Measurements from ENCODE around the gene AK3. TPM values are rescaled to one million over a fixed set of nuclear protein-coding genes. Genes with fewer than 3 reads are reported as not detected.

The AK3 gene
- total RNA-seq, 1 experiment from 2014 or later: 41.5 TPM

DNA sequence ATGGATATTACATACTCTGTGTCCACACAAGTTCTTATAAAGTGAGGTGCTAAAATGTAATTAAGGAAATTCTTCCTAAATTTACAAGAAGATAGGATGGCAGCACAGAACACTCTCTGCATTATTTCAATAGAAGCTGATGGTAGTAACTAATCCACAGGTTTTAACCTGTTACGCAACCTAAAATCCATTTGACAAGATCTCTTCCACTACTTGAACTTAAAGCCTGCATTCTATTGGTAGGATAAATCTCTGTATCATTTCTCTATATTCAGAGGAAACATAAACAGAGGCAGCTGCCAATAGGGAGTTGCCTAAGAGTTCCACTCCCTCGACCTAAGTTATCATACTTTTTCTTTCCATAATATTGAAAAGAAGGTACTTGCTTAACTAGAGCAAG is 40.1 kb downstream of the AK3 start:
- no peak overlapping the region for H2AK5ac ChIP-seq (ENCODE audit: insufficient read length, low read length)
- no peak overlapping the region for H3T11ph ChIP-seq (ENCODE audit: low read length)
- H3K36me3 Mint-ChIP-seq (ENCODE audit: insufficient read depth in 1 of 3, low read depth in 3 of 3): peaks cover 3 to 33% (median 30%) of the 10 kb centered on the region in 3 experiments; a peak in 6 of 7 replicates
- no peaks in the 10 kb centered on the region for H3K27me3 ChIP-seq (ENCODE audit: insufficient read depth, low read length)
- H2AFZ ChIP-seq (ENCODE audit: low read length): no peak overlapping the region
- TF ChIP-seq, protein P1, sequence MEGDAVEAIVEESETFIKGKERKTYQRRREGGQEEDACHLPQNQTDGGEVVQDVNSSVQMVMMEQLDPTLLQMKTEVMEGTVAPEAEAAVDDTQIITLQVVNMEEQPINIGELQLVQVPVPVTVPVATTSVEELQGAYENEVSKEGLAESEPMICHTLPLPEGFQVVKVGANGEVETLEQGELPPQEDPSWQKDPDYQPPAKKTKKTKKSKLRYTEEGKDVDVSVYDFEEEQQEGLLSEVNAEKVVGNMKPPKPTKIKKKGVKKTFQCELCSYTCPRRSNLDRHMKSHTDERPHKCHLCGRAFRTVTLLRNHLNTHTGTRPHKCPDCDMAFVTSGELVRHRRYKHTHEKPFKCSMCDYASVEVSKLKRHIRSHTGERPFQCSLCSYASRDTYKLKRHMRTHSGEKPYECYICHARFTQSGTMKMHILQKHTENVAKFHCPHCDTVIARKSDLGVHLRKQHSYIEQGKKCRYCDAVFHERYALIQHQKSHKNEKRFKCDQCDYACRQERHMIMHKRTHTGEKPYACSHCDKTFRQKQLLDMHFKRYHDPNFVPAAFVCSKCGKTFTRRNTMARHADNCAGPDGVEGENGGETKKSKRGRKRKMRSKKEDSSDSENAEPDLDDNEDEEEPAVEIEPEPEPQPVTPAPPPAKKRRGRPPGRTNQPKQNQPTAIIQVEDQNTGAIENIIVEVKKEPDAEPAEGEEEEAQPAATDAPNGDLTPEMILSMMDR (conservative IDR thresholded peaks at IDR 0.05): no peak
- no peak overlapping the region for H3K4ac ChIP-seq (ENCODE audit: low read depth, low read length)
- WGBS (ENCODE audit: extremely low coverage, insufficient read length, low lambda C conversion rate): no CpG with 5 or more reads among the region's 2 CpGs
- no peak overlapping the region for H3K27ac ChIP-seq (ENCODE audit: insufficient read length, low read depth, low read length)
- no peaks in the 10 kb centered on the region for H3K9me3 Mint-ChIP-seq
- H3K27ac Mint-ChIP-seq: no peak overlapping the region
- no peak overlapping the region for H3K4me3 Mint-ChIP-seq
- DNase-seq: no peak
- H3K18ac ChIP-seq (ENCODE audit: insufficient read length, low read depth, low read length): no peak overlapping the region
- no peaks in the 10 kb centered on the region for H3K23me2 ChIP-seq (ENCODE audit: insufficient read length, low read depth, low read length, poor library complexity, severe bottlenecking)
- no peak overlapping the region for H3K23ac ChIP-seq (ENCODE audit: insufficient read length, low read depth, low read length)
- no peaks in the 10 kb centered on the region for H3K9me3 ChIP-seq (ENCODE audit: control insufficient read depth, low read depth, low read length)
- H3K4me1 Mint-ChIP-seq: no peaks in the 10 kb centered on the region
- H3K79me2 ChIP-seq (ENCODE audit: insufficient read depth, low read length): no peaks in the 10 kb centered on the region
- no peak overlapping the region for H4K5ac ChIP-seq (ENCODE audit: insufficient read length, low read depth, low read length)
- no peak overlapping the region for H4K91ac ChIP-seq (ENCODE audit: insufficient read length, low read depth, low read length)
- no peak overlapping the region for H3K9ac ChIP-seq (ENCODE audit: extremely low read depth, insufficient read length, low read length)
- no peak overlapping the region for H3K4me2 ChIP-seq (ENCODE audit: insufficient read depth, insufficient read length, low read length)
- no peak overlapping the region for H2BK12ac ChIP-seq (ENCODE audit: insufficient read length, low read depth, low read length)
- H3K27me3 Mint-ChIP-seq (ENCODE audit: low read depth): no peaks in the 10 kb centered on the region
- no peak overlapping the region for H2BK20ac ChIP-seq (ENCODE audit: low read depth, low read length, poor library complexity, severe bottlenecking)
- H2BK120ac ChIP-seq (ENCODE audit: low read depth, low read length, poor library complexity, severe bottlenecking): no peak overlapping the region
- no peak overlapping the region for H4K8ac ChIP-seq (replicated peaks; ENCODE audit: insufficient read length, low read depth, low read length)
- no peak overlapping the region for H2BK5ac ChIP-seq (ENCODE audit: insufficient read length, low read length)
- no peaks in the 10 kb centered on the region for H3K4me1 ChIP-seq (ENCODE audit: insufficient read depth, low read length)
- H4K20me1 ChIP-seq (ENCODE audit: control insufficient read depth, insufficient read depth, insufficient read length): no peaks in the 10 kb centered on the region
- H2BK15ac ChIP-seq (ENCODE audit: low read depth, low read length): no peak overlapping the region
- no peak overlapping the region for H3K56ac ChIP-seq (ENCODE audit: insufficient read length, low read depth, low read length)
- no peak overlapping the region for H3K14ac ChIP-seq (ENCODE audit: insufficient read depth, low read length)
- H3K79me1 ChIP-seq (ENCODE audit: insufficient read depth, low read depth, low read length, poor library complexity, severe bottlenecking): no peaks in the 10 kb centered on the region
